A549 treated with DMSO at 1 μM for 4 hours (cell line): ENCODE results near the gene OVCH1. TPM values are rescaled to one million over a fixed set of nuclear protein-coding genes. Genes with fewer than 3 reads are reported as not detected.

Source experiments
- total RNA-seq: library from RNA; stranded (reverse); fragments of 200-300 nt; extraction: Qiagen RNA extraction; gene quantifications from 5 replicates; pipeline ENCODE4 v1.2.3, GENCODE V29; 2022; ENCODE audit warnings: low read depth

Gene OVCH1
- not detected in 5 replicates for total RNA-seq

GRCh38 chr12:29497588-29497987, at the start of gene OVCH1:
OVCH1 (minus strand) TSS chr12:29497686; CDS start chr12:29497686, 0 bp downstream.

DNA sequence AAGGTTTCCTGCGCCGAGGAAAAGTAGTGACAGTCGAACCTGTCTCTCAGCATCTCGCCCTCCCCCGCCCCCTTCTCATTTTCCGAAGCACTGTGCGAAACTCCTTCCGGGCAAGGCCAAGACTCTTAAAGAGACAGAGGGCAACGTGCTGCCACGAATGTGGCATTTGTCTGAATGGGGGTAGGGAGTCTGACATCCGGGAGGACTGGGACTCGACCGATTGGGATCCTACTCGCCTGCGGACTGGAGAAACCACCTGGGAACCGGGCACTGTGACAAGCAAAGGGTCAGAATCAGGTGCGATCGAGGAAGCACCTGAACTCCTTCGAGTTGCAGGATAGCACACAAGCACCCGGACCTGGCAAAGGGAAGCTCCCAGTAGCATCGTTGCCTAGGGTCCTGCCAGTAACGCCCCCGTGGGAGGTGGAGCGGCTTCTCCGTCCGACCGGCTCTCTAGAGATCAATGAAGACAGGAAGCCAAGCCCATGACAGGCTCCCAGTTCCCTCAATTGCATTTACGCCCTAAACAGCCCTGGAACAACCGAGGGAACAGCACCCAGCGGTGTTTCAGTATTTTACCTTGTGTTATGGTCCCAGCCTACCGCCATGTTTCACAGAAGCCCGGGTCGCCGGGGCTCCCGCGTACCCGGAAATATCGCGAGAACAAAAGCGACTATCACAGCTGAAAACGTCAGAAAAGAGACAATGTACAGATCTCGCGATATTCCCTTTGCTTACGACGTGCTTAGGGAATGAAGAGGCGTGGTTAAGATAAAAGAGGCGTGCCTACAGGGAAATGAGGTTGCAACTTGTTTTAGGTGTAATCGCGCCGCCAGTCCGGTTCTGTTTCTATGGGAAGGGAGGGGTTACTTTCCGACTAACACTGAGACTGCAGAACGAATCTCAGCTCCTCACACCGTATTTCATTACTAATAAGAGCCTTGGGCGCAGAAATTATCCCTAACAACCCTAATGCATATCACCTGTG, 116.7 kb downstream of the OVCH1 start, which contains the start of gene ERGIC2:
Gene ERGIC2 (minus strand): TSS at position 637 of the 988 bp plus-strand sequence. CDS start 9,539 bp downstream, outside the sequence.

Other genes with a start within 250 kb of the OVCH1 start
- 67.8 to 90.4 TPM (median 77.4 TPM) in 5 replicates for gene ERGIC2, start 116.5 kb downstream of the OVCH1 start, total RNA-seq